Gastrocnemius medialis (tissue), 4 donors: ENCODE data around the gene ZNF654. TPM values are rescaled to one million over a fixed set of nuclear protein-coding genes. Genes with fewer than 3 reads are reported as not detected.

Experiments used
- ATAC-seq, 2 donors: fragments of 150-250 bp; one replicate each; pipeline ENCODE4 v1.9.1; 2016
- DNase-seq, 2 donors: peaks; one replicate each; pipeline ENCODE4 v3.0.0-alpha.2; 2019
- H3K27ac ChIP-seq, 4 donors: fragments of 200-600 bp; sonication (generic); 1 replicate in 1 of 4; 2 replicates in 3 of 4; pipeline ENCODE4 v1.5.1; 2016 to 2018; ENCODE audit warnings: mild to moderate bottlenecking in 2 of 4, moderate library complexity in 1 of 4
- H3K27me3 ChIP-seq, 3 donors: fragments of 200-600 bp; sonication (generic) in 2 of 3; 1 replicate in 1 of 3; 2 replicates in 2 of 3; pipeline versions ENCODE4 v1.5.1 to v1.6.0; 2016 to 2019; ENCODE audit warnings: mild to moderate bottlenecking in 1 of 3, moderate library complexity in 1 of 3
- H3K36me3 ChIP-seq, 2 donors: fragments of 200-600 bp; sonication (generic) in 1 of 2; one replicate each; pipeline ENCODE4 v1.5.1; 2017 to 2018
- H3K4me1 ChIP-seq, 2 donors: fragments of 200-600 bp; sonication (generic) in 1 of 2; one replicate each; pipeline ENCODE4 v1.5.1; 2016 to 2017; ENCODE audit warnings: mild to moderate bottlenecking in 2 of 2
- H3K4me3 ChIP-seq, 4 donors: fragments of 200-600 bp; sonication (generic) in 3 of 4; 1 replicate in 1 of 4; 2 replicates in 3 of 4; pipeline ENCODE4 v1.5.1; 2016 to 2019; ENCODE audit warnings: mild to moderate bottlenecking in 2 of 4
- H3K9me3 ChIP-seq, 3 donors: fragments of 200-600 bp; sonication (generic) in 2 of 3; 1 replicate in 1 of 3; 2 replicates in 2 of 3; pipeline ENCODE4 v1.5.1; 2016 to 2019
- POLR2A ChIP-seq, 2 donors: fragments of 450-650 bp; IDR thresholded peaks; one replicate each; pipeline ENCODE4 v1.6.1; 2017; ENCODE audit warnings: antibody characterized with exemption in 2 of 2, mild to moderate bottlenecking in 2 of 2, moderate library complexity in 2 of 2
- in situ Hi-C, 4 donors: fragments of 200-750 bp; cut with MboI; loops; one replicate each; pipeline versions ENCODE4 v1.15.0 to v1.8.0; 2017; ENCODE audit warnings: low sequenced_read_pairs in 4 of 4
- intact Hi-C: fragments of 100-400 bp; cut with DNase I; formaldehyde crosslinking; loops from one replicate; pipeline ENCODE4 v1.15.1; 2023; ENCODE audit warnings: low total_unique reads
- total RNA-seq, 4 donors: library from RNA; depleted of rRNA; stranded (reverse); fragments of >200 nt; gene quantifications; one replicate each; pipeline versions ENCODE4 v1.1.0 to v1.2.3, GENCODE V29; 2016
- TF ChIP-seq, protein P1 (sequence below), 5 experiments: fragments of 450-650 bp in 3 of 5; fragments of 200-600 bp in 2 of 5; sonication (generic) in 2 of 5; IDR thresholded peaks in 4 of 5; conservative IDR thresholded peaks in 1 of 5; 1 replicate in 4 of 5; 2 replicates in 1 of 5; pipeline ENCODE4 v1.5.1; 2016 to 2019; ENCODE audit warnings: antibody characterized with exemption in 5 of 5, mild to moderate bottlenecking in 3 of 5, moderate library complexity in 3 of 5

Gene ZNF654
- total RNA-seq, 4 donors from 2014 or later: 7.8 to 12.5 (median 9.8) TPM

- Histone ChIP-seq H3K27me3 (no peaks in the 10 kb centered on the region), H3K27ac (no peak overlapping the region), H3K4me3 (no peak overlapping the region), H3K4me1 (no peaks in the 10 kb centered on the region), H3K36me3 (peaks cover 0 to 35% of the 10 kb centered on the region in 2 donors), H3K9me3 (no peaks in the 10 kb centered on the region)
- ATAC-seq (no peak), DNase-seq (no peak)
- in situ Hi-C loops (loop anchor here in 1 of 4 donors (10.0 kb wide), 1 partner anchor 87 kb away; the partner anchor contains the start of genes CGGBP1 and ZNF654), intact Hi-C loops (loop anchor here (10.0 kb wide), 1 partner anchor 917 kb away; the partner anchor contains the start of gene CHMP2B)
- no peak for TF ChIP-seq POLR2A (IDR thresholded peaks at IDR 0.05)
- TF ChIP-seq, protein P1, sequence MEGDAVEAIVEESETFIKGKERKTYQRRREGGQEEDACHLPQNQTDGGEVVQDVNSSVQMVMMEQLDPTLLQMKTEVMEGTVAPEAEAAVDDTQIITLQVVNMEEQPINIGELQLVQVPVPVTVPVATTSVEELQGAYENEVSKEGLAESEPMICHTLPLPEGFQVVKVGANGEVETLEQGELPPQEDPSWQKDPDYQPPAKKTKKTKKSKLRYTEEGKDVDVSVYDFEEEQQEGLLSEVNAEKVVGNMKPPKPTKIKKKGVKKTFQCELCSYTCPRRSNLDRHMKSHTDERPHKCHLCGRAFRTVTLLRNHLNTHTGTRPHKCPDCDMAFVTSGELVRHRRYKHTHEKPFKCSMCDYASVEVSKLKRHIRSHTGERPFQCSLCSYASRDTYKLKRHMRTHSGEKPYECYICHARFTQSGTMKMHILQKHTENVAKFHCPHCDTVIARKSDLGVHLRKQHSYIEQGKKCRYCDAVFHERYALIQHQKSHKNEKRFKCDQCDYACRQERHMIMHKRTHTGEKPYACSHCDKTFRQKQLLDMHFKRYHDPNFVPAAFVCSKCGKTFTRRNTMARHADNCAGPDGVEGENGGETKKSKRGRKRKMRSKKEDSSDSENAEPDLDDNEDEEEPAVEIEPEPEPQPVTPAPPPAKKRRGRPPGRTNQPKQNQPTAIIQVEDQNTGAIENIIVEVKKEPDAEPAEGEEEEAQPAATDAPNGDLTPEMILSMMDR (IDR thresholded peaks at IDR 0.05 in 4 of 5, conservative IDR thresholded peaks at IDR 0.05 in 1 of 5): no peak
Measured at GRCh38 chr3:88141458-88142083, 82.5 kb downstream of the ZNF654 start.

DNA sequence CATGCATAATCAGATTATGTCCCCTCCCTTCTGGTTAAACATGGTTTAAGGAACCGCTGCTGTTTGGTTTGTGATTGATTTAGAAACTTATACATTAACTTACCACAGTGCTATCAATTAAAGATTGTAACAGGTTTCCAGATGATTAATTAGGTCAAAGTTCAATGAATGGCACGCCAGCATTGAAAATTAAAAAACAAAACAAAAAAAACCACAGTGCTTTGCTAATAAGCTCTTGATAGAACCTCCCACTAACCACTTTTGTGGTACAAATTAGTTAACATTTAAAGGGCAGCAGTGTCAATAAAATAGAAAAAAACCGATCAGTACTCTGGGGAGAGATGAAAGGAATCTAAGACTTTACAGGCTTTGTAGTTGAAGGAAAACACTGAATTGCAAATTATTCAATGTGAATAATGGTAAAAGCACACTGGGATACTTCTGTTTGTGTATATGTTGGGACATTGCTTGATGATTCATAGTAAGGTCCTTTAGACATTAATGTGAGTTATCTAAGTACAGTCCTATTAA lies 83.1 kb downstream of the ZNF654 start:
- in situ Hi-C loops: loop anchor here in 1 of 4 donors (10.0 kb wide), 1 partner anchor 87 kb away; the partner anchor contains the start of genes CGGBP1 and ZNF654
- DNase-seq: no peak
- Histone ChIP-seq H3K4me3 (no peak overlapping the region), H3K4me1 (no peaks in the 10 kb centered on the region), H3K36me3 (peaks cover 0 to 33% of the 10 kb centered on the region in 2 donors), H3K9me3 (no peaks in the 10 kb centered on the region), H3K27ac (no peak overlapping the region), H3K27me3 (no peaks in the 10 kb centered on the region)
- intact Hi-C loops: loop anchor here (10.0 kb wide), 1 partner anchor 917 kb away; the partner anchor contains the start of gene CHMP2B
- no peak for TF ChIP-seq POLR2A (IDR thresholded peaks at IDR 0.05)
- TF ChIP-seq, protein P1 (IDR thresholded peaks at IDR 0.05 in 4 of 5, conservative IDR thresholded peaks at IDR 0.05 in 1 of 5): no peak
- ATAC-seq: no peak

DNA sequence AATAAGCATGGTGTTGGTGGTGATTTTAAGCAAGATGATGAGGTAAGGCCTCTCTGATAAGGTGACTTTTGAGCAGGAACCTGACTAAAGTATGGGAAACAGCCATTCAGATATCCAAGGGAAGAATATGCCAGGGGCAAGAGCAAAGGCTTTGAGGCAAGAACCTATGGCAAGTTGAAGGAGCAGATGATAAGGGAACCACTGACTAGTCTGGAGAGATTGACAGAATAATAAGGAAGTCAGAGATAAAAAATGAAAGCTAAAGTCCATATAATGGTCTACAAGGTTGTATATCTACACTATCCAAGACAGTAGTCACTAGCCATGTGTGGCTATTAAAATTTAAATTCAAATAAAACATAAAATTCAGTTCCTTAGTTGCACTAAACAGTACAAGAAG lies 88.2 kb downstream of the ZNF654 start:
- no peak for TF ChIP-seq POLR2A (IDR thresholded peaks at IDR 0.05)
- TF ChIP-seq, protein P1 (IDR thresholded peaks at IDR 0.05 in 4 of 5, conservative IDR thresholded peaks at IDR 0.05 in 1 of 5): no peak
- no peaks in the 10 kb centered on the region for H3K36me3 ChIP-seq
- no peaks in the 10 kb centered on the region for H3K9me3 ChIP-seq
- no peaks in the 10 kb centered on the region for H3K27me3 ChIP-seq
- intact Hi-C loops: loop anchor here (10.0 kb wide), 1 partner anchor 922 kb away; the partner anchor contains the start of gene CHMP2B
- no peak for DNase-seq
- H3K4me3 ChIP-seq: no peak overlapping the region
- no peak for ATAC-seq
- H3K27ac ChIP-seq: no peak overlapping the region
- in situ Hi-C loops: loop anchor here in 1 of 4 donors (10.0 kb wide), 1 partner anchor 92 kb away; the partner anchor contains the start of genes CGGBP1 and ZNF654
- peaks cover 15 to 18% of the 10 kb centered on the region in 2 donors for H3K4me1 ChIP-seq

DNA sequence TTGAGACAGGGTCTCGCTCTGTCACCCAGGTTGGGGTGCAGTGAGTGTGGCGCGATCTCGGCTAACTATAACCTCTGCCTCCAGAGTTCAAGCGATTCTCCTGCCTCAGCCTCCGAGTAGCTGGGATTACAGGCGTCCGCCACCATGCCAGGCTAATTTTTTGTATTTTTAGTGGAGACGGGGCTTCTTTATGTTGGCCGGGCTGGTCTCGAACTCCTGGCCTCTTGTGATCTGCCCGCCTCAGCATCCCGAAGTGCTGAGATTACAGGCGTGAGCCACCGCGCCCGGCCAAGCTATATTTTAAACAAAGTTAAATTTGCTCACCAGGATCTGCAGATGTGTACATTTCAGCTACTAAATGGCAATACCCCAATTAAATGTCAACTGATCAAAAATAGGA lies 89.6 kb downstream of the ZNF654 start:
- Histone ChIP-seq H3K4me3 (peak overlapping the region; percentile 75 to 96 (median 90)), H3K27me3 (no peaks in the 10 kb centered on the region), H3K36me3 (peaks cover 0 to 3% of the 10 kb centered on the region in 2 donors), H3K4me1 (peaks cover 15 to 18% of the 10 kb centered on the region in 2 donors), H3K27ac (peak overlapping the region in 1 of 4 donors; percentile 91), H3K9me3 (no peaks in the 10 kb centered on the region)
- TF ChIP-seq, protein P1 (IDR thresholded peaks at IDR 0.05 in 4 of 5, conservative IDR thresholded peaks at IDR 0.05 in 1 of 5): no peak
- intact Hi-C loops (loop anchor here (10.0 kb wide), 1 partner anchor 924 kb away; the partner anchor contains the start of gene CHMP2B), in situ Hi-C loops (loop anchor here in 1 of 4 donors (10.0 kb wide), 1 partner anchor 94 kb away; the partner anchor contains the start of genes CGGBP1 and ZNF654)
- ATAC-seq: no peak
- DNase-seq: no peak
